Coronary artery (tissue), 2 donors: Measurements from ENCODE around the gene TMEM19.
"Not testable (repeated sequence)": the region's sequence is repeated elsewhere in the genome, so short reads cannot be mapped to it uniquely, and the experiment has no call there.

Experiments used
- DNase-seq: peaks from one replicate; pipeline ENCODE4 v3.0.0-alpha.2; 2017; ENCODE audit warnings: low spot score
- H3K27ac ChIP-seq, 2 donors: fragments of 200-600 bp; sonication (generic); one replicate each; pipeline ENCODE4 v1.5.1; 2016 to 2019
- H3K4me3 ChIP-seq: fragments of 200-600 bp; sonication (generic); 2 replicates; pipeline ENCODE4 v1.5.1; 2016; ENCODE audit warnings: mild to moderate bottlenecking, moderate library complexity
- TF ChIP-seq, protein P1 (sequence below): fragments of 200-600 bp; sonication (generic); IDR thresholded peaks from one replicate; pipeline ENCODE4 v1.5.1; 2019; ENCODE audit warnings: antibody characterized with exemption

TMEM19 gene

DNA sequence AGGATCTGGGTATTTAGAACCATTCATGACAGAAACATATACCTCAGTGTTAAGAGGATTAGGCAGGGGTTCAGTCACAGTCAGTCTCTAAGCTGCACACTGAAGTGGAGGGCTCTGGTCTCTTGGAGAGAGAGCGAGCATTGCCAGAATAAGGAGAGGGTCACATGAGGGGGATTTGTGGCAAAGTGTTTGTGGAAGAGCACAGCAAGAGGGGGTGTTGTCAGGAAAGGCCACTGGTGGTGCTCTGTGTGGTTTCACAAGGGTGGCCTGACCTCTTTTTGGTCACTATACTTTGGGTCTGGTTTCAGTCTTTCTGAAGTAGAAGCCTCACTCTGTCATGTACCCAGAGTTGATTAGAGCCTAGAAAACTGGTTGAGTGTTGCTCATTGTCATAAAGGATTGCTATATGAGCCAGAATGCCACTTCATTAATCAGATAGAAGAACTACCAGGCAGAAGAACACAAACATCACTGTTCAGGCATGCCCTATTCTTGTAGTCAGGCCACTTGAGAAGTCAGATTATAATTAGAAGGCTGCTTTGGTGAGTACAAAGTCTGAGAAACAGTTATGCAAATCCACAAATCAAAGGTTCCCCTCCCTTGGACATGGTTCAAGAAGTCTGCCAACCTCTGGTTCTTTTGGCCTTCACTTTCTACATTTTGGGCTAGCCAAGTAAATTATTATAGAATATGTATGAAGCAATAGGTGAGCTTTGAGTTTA is 8.4 kb downstream of the TMEM19 start:
- TF ChIP-seq, protein P1, sequence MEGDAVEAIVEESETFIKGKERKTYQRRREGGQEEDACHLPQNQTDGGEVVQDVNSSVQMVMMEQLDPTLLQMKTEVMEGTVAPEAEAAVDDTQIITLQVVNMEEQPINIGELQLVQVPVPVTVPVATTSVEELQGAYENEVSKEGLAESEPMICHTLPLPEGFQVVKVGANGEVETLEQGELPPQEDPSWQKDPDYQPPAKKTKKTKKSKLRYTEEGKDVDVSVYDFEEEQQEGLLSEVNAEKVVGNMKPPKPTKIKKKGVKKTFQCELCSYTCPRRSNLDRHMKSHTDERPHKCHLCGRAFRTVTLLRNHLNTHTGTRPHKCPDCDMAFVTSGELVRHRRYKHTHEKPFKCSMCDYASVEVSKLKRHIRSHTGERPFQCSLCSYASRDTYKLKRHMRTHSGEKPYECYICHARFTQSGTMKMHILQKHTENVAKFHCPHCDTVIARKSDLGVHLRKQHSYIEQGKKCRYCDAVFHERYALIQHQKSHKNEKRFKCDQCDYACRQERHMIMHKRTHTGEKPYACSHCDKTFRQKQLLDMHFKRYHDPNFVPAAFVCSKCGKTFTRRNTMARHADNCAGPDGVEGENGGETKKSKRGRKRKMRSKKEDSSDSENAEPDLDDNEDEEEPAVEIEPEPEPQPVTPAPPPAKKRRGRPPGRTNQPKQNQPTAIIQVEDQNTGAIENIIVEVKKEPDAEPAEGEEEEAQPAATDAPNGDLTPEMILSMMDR: no peak
- no peak overlapping the region for H3K4me3 ChIP-seq
- DNase-seq: no peak
- H3K27ac ChIP-seq: no peak overlapping the region

DNA sequence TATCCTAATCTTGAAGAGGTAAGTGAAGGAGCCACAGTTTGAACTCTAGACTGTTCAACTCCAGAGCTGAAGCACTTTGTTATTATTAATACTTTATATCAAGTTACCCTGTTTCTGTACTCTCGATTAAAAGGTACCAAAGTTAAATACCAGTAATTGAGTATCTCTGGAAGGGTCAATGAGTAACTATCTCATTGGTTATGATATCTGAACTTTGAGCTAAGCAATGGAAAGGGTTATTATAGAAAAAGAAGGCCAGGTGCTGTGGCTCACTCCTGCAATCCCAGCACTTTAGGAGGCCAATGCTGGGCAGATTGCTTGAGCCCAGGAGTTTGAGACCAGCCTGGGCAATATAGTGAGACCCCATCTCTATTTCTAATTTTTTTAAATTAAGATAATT is 9.9 kb downstream of the TMEM19 start:
- Histone ChIP-seq H3K27ac (no peak overlapping the region), H3K4me3 (no peak overlapping the region)
- TF ChIP-seq, protein P1: no peak
- no peak for DNase-seq

DNA sequence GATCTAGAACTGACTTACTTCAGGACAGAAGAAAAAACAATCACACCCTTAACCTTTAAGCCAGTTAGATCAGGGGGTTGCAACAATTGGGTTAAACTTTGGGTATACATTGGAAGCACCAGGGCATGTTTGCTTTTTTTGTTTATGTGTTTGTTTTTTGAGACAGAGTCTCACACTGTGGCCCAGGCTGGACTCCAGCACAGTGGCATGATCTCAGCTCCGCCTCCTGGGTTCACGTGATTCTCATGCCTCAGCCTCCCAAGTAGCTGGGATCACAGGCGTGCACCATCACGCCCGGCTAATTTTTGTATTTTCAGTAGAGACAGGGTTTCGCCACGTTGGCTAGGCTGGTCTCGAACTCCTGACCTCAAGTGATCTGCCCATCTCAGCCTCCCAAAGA is 16.3 kb downstream of the TMEM19 start:
- not testable (repeated sequence) for DNase-seq, H3K27ac ChIP-seq, H3K4me3 ChIP-seq

DNA sequence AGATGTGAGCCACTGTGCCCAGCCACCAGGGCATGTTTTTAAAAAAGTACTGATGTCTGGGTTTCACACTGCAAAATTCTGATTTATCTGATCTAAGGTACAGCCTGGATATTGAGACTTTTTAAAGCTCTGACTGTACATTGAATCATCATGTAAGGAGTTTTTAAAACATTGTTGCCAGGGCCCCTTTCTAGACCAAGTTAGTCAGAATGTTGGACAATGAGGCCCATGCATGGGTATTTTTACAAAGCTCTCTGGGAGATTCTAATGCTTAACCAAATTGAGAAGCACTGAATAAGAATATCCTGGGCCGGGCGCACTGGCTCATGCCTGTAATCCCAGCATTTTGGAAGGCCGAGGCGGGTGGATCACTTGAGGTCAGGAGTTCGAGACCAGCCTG is 16.7 kb downstream of the TMEM19 start:
- TF ChIP-seq, protein P1: no peak
- Histone ChIP-seq H3K27ac (no peak overlapping the region), H3K4me3 (no peak overlapping the region)
- DNase-seq: no peak

DNA sequence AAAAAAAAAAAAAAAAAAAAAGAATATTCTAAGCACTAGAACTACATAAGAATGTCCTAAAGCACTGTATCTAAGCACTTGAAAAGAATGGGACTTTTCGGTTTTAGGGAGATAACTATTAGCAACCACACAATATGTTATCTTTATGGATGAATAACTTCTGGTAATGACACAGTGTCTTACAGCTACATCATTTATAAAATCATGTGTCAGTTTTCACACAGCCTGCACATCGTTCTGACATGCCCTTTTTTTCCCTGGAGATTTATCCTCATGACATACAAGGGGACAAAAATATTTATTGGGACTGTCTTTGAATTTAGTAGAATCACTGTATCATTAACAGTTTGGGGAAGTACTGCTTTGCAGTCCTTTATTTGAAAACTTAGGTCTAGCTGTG is 17.3 kb downstream of the TMEM19 start:
- TF ChIP-seq, protein P1: no peak

DNA sequence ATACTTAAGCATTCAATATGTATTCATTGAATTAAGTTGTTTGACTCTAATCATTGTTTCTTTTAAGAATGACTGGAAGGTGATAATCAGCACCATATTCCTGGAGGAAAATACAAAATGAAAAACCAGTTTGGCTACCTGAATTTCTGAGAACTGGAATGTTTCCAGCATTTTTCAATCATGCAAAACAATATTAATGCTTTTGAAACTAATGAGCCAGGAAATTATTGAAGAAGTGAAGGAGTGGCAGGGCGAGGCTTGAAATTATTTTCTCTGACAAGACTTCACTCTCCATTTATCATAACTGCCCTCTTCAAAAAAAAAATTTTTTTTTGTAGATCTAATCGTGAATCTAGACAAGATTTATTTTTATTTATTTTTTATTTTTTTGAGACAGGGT is 19.0 kb downstream of the TMEM19 start:
- DNase-seq: no peak
- TF ChIP-seq, protein P1: no peak
- no peak overlapping the region for H3K27ac ChIP-seq
- no peak overlapping the region for H3K4me3 ChIP-seq

More for the DNA sequence above, 17.3 kb downstream of the TMEM19 start:
- DNase-seq: no peak
- H3K27ac ChIP-seq: no peak overlapping the region
- no peak overlapping the region for H3K4me3 ChIP-seq

DNA sequence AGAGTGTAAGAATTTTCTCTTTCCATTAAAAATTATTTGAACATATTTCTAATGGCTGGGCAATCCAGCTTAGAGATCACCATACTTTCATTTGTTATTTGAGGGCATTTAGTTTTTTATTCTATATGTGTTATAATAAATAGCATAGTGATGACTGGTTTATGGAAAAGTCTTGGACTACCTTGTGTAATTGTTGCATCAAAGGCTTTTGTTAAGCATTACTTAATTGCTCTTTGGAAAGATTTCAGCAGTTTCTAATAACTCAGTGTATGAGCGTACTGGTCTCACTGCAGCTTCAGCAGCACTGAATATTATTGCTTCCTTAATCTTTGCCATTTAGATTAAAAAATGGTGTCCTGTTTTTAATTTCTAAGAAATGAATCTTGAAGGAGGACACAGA is 22.8 kb downstream of the TMEM19 start:
- TF ChIP-seq, protein P1: no peak
- H3K27ac ChIP-seq: no peak overlapping the region

More for the DNA sequence above, 22.8 kb downstream of the TMEM19 start:
- no peak overlapping the region for H3K4me3 ChIP-seq
- no peak for DNase-seq
